Retina (tissue), 1 donor: ENCODE results near the gene CNGA4.
"Not testable (repeated sequence)": the region's sequence is repeated elsewhere in the genome, so short reads cannot be mapped to it uniquely, and the experiment has no call there.

Experiments used
- DNase-seq: peaks from one replicate; pipeline ENCODE4 v3.0.0-alpha.2; 2016

The CNGA4 gene

DNA sequence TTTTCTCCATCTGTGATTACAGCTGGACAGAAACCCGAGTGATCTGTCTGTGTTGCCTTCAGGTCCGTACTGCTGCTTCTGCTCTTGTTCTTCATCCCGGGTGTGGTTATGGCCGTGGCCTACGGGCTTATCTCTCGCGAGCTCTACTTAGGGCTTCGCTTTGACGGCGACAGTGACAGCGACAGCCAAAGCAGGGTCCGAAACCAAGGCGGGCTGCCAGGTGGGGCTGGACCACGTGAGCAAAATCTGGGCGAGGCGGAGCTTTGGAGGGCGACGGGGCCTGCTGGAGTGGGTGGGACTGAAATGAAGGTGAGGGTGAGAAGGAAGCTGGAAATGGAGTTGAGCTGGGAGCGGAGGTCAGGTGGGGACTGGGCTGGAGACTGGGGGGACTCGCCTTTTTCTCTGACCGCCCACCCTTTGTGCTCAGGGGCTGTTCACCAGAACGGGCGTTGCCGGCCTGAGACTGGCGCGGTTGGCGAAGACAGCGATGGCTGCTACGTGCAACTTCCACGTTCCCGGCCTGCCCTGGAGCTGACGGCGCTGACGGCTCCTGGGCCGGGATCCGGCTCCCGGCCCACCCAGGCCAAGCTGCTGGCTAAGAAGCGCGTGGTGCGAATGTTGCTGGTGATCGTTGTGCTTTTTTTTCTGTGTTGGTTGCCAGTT is 31.8 kb downstream of the CNGA4 start:
- DNase-seq = no peak

- no peak for DNase-seq
Measured at GRCh38 chr11:6271598-6271997, 32.7 kb downstream of the CNGA4 start.

DNA sequence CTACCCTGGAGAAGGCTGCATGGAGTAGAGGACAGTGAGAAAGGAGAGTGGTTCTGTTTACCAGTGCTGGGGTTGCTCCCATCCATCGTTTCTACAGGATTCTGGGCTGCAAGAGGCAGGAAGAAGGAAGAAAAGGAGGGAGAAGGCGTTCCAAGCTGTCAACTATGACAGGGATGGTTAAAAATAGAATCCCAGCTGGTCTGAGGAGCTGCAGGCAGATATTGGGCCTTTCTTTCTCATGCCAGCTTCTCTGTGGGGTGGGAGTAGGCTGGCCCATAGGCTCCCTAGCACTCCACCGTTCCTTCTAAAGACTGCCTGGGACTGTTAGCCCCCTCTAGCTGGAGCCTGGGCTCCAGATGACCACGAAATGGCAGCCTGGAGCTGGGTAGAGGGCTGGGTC is 34.3 kb downstream of the CNGA4 start:
- no peak for DNase-seq

DNA sequence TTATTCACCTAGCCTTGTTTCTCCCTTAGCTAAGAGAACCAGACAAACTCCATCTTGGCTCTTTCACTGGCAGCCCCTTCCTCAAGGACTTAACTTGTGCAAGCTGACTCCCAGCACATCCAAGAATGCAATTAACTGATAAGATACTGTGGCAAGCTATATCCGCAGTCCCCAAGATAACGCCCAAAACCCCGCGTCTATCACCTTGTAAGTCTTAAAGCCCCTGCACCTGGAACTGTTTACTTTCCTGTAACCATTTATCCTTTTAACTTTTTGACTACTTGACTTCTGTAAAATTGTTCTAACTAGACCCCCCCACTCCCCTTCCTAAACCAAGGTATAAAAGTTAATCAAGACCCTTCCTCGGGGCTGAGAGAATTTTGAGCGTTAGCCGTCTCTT is 41.9 kb downstream of the CNGA4 start:
- DNase-seq = not testable (repeated sequence)

- no peak for DNase-seq
Measured at GRCh38 chr11:6283453-6284023, 44.6 kb downstream of the CNGA4 start.

DNA sequence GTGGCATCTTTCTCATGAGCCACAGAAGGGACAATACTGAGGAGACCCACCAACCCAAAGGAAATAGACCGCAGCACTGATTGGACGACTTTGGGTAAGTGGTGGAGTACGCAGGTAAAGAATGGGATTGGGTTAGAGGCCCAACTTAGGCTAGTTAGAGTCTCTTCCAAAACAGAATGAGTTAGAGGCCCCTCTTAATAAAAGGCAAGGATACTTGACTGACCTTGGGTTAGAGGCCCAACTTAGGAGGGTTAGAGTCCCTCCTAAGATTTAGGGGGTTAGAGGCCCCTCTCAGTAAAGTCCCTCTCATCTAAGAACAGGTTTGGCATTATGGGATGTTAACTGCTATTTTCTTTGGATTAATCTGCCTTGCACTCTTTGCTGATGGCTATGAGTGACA is 45.4 kb downstream of the CNGA4 start:
- DNase-seq = no peak

- DNase-seq = no peak
Measured at GRCh38 chr11:6285019-6285418, 46.1 kb downstream of the CNGA4 start.
